ENCODE results near the gene NPW. TPM values are rescaled to one million over a fixed set of nuclear protein-coding genes. Genes with fewer than 3 reads are reported as not detected.

Gene NPW
- total RNA-seq, 1 experiment from 2014 or later, result 7.1 TPM

DNA sequence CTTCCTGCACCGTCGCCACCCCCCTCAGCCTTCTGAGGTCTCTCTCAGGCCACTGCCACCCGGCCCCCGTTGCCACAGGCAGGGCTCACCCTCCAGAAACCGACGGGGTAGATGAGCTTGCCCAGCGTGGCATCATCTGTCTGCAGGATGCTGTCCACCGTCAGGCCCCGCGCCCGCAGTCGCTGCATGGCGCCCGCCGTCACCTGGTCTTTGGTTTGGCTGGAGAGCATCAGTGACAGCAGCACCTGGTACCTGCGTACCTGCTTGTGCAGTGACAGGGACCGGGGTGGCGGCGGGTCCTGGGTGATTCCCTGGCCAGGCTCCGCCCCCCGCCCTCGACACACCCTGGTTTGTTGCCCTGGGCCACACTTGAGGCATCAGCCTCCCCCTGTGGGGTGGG is 25.0 kb downstream of the NPW start:
- Histone ChIP-seq H4K91ac (ENCODE audit: insufficient read length, low read depth, low read length) (no peak overlapping the region), H3K4me2 (ENCODE audit: insufficient read depth, insufficient read length, low read length) (no peak overlapping the region), H4K8ac (replicated peaks; ENCODE audit: insufficient read length, low read depth, low read length) (no peak overlapping the region), H2BK120ac (ENCODE audit: low read depth, low read length, poor library complexity, severe bottlenecking) (no peak overlapping the region), H2BK5ac (ENCODE audit: insufficient read length, low read length) (no peak overlapping the region), H2AK5ac (ENCODE audit: insufficient read length, low read length) (no peak overlapping the region), H4K5ac (ENCODE audit: insufficient read length, low read depth, low read length) (no peak overlapping the region), H3K9ac (ENCODE audit: extremely low read depth, insufficient read length, low read length) (no peak overlapping the region), H2BK20ac (ENCODE audit: low read depth, low read length, poor library complexity, severe bottlenecking) (no peak overlapping the region), H2BK15ac (ENCODE audit: low read depth, low read length) (no peak overlapping the region), H3K27me3 (ENCODE audit: insufficient read depth, low read length) (no peaks in the 10 kb centered on the region), H2AFZ (ENCODE audit: low read length) (no peak overlapping the region), H3K56ac (ENCODE audit: insufficient read length, low read depth, low read length) (no peak overlapping the region), H3K18ac (ENCODE audit: insufficient read length, low read depth, low read length) (no peak overlapping the region), H3K27ac (ENCODE audit: insufficient read length, low read depth, low read length) (no peak overlapping the region), H3T11ph (ENCODE audit: low read length) (no peak overlapping the region), H3K14ac (ENCODE audit: insufficient read depth, low read length) (no peak overlapping the region), H3K4me1 (ENCODE audit: insufficient read depth, low read length) (0 out of 2 replicates have a peak, but pooled peaks cover 3% of the 10 kb centered on the region), H3K23me2 (ENCODE audit: insufficient read length, low read depth, low read length, poor library complexity, severe bottlenecking) (peaks cover 11% of the 10 kb centered on the region), H3K9me3 (ENCODE audit: control insufficient read depth, low read depth, low read length) (no peaks in the 10 kb centered on the region), H3K79me1 (ENCODE audit: insufficient read depth, low read depth, low read length, poor library complexity, severe bottlenecking) (no peaks in the 10 kb centered on the region), H3K79me2 (ENCODE audit: insufficient read depth, low read length) (no peaks in the 10 kb centered on the region), H4K20me1 (ENCODE audit: control insufficient read depth, insufficient read depth, insufficient read length) (no peaks in the 10 kb centered on the region), H3K4ac (ENCODE audit: low read depth, low read length) (no peak overlapping the region), H3K23ac (ENCODE audit: insufficient read length, low read depth, low read length) (no peak overlapping the region), H2BK12ac (ENCODE audit: insufficient read length, low read depth, low read length) (no peak overlapping the region)
- peaks cover 2 to 5% (median 4%) of the 10 kb centered on the region in 3 experiments; a peak in 4 of 7 replicates for H3K36me3 Mint-ChIP-seq (ENCODE audit: insufficient read depth in 1 of 3, low read depth in 3 of 3)
- no CpG with 5 or more reads among the region's 22 CpGs for WGBS (ENCODE audit: extremely low coverage, insufficient read length, low lambda C conversion rate)
- H3K27me3 Mint-ChIP-seq (ENCODE audit: low read depth), result no peaks in the 10 kb centered on the region
- H3K27ac Mint-ChIP-seq, result no peak overlapping the region
- peaks cover 11 to 18% of the 10 kb centered on the region in 2 experiments for H3K4me1 Mint-ChIP-seq
- no peak for DNase-seq
- no peak overlapping the region for H3K4me3 Mint-ChIP-seq
- no peak for TF ChIP-seq CTCF (conservative IDR thresholded peaks at IDR 0.05)
- no peaks in the 10 kb centered on the region for H3K9me3 Mint-ChIP-seq

Measured in H9 (cell line).